HG02623 (cell line): Measurements from ENCODE around the gene PTTG1IP2.

Experiments used
- ATAC-seq: cut with Tn5 transposase; IDR thresholded peaks from one replicate; pipeline ENCODE4 v1.9.1; 2021; ENCODE audit warnings: moderate library complexity; ENCODE audit not compliant: unreplicated experiment

The PTTG1IP2 gene

DNA sequence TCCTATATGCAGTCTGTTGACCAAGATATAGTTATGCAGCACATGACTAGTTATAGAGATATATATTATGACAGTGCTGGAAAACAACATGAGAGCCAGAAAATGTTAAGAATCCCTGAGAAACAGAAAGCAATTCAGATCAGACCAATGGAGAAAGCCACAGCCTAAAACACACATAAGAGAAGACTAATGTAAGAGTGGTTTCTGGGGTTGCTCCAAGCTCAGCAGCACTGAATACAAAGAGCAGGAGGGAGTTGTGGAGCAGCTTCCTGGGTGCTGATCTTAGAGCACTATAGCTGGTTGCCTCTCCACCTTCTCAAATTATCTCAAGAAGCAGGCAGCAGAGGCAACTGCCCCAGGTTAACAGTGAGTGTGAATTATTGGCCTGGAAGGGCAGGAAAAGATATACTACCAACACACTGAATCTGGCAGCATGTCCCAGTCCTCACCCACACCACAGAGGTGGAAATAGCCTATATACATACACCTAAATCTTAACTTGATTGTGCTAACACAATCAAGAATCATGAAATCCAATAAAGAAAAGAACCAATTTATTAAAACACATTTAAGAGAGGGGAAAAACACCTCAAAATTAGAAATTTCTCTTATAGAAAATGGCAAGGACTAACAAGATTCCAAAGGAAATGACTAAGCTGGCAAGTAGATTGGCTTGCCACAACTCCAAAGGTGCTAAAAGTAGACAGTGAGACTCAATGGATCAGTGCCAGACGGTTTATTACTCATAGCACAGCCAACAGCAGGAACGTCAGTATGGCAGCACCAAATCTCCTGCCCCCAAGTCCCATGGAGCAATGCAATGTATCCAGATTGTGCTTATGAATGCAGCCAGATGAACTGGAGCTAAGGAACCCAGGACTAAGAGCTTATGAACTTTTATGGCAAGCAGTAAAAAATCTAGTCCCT is 5.1 kb downstream of the PTTG1IP2 start:
- no peak for ATAC-seq

DNA sequence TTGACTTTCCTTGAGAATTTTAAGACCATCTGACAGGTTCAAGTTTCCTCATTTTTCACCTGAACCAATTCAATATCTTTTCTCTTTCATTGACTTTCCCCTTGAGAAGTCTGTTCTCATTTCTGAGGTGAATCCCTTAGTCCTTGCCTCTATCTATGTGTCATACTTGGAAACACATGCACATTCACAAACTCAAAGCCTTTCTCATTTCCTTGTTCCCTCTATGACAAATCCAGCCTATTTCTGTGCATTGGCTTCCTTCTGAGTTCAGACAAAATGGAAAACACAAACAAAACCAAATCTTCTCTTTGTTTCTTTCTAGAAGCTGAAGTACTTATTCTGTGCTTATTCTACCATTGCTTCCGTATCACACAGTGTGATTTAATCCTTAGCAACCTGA is 13.8 kb downstream of the PTTG1IP2 start:
- ATAC-seq: no peak

DNA sequence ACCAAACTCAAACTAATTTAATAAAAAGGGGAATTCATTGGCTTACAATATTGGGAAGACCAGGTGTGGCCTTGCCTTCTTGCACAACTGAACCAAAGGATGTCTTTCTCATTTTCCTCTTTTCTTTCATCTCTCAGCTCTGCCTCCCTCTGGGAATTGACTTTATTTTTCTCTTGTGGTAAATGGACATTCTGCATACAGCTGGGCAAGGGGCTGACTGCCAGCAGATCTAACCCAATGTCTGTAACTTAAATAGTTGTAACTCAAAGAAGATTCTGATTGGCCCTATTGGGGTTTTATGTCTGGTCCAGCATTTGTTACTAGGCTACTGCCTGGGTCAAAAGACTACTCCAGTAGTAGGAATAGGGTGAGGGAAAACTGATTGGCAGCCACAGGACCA is 15.3 kb downstream of the PTTG1IP2 start:
- no peak for ATAC-seq

DNA sequence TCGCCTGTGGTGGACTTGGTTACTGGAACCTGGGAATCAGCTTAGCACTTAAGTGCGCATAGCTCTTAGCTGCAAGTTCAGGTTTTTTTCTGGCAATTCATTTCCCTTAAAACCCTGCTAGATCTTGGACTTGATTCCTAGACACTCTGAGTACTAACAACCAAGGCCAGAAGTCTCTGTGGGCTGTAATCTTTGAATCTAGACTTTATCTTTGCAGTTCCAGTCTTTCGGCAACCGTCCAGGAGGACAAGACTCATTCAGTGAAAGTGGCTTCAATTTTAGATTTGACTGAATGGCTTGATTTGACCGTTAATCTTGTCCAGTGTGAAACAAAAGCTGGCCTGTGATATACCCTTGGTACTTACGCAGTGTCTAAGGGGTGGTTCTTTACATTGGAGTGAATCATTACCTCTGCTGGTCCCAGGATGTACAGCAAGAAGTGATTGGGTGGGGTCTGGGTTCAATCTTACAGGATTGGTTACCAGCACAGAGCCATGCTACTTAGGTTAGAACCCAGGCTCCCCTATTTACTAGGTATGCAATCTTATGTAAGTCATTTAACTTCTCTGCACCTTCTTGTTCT is 16.4 kb downstream of the PTTG1IP2 start:
- ATAC-seq: no peak

GRCh38 chr7:90487808-90488207 is 18.4 kb downstream of the PTTG1IP2 start:
- no peak for ATAC-seq

GRCh38 chr7:90488220-90488619 is 18.8 kb downstream of the PTTG1IP2 start:
- ATAC-seq: no peak

- no peak for ATAC-seq
Measured at GRCh38 chr7:90492250-90492649, 22.8 kb downstream of the PTTG1IP2 start.

DNA sequence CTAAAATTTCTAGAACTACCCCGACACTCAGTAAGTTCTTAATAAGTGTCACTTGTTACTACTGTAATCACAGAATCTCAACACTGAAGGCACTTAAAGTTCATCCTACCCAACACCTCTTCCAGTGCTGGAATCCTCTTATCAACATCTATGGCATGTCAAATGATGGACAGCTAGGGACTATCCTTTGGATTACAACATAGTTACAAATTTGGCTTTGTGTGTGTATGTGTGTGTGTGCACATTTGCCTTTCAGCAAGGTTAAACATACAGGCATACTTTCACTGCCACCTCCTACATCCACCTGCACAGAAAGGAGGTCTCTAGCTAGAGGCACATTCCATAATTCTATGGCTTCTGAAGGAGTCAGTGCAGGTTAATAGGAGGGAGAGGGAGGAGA is 25.8 kb downstream of the PTTG1IP2 start:
- no peak for ATAC-seq

GRCh38 chr7:90502539-90502938 is 33.1 kb downstream of the PTTG1IP2 start:
- ATAC-seq: no peak

DNA sequence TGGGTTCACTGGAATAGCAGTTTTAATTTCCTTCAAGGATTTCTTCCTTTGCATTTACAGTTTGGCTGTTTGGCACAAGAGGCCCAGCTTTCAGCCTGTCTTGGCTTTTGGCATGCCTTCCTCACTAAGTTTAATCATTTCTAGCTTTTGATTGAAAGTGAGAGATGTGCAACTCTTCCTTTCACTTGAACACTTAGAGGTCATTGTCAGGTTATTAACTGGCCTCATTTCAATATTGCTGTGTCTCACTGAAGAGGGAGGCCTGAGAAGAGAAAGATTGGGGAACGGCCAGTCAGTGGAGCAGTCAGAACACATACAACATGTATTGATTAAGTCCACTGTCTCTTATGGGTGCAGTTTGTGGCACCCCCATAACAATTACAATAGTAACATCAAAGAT is 33.9 kb downstream of the PTTG1IP2 start:
- ATAC-seq: no peak

DNA sequence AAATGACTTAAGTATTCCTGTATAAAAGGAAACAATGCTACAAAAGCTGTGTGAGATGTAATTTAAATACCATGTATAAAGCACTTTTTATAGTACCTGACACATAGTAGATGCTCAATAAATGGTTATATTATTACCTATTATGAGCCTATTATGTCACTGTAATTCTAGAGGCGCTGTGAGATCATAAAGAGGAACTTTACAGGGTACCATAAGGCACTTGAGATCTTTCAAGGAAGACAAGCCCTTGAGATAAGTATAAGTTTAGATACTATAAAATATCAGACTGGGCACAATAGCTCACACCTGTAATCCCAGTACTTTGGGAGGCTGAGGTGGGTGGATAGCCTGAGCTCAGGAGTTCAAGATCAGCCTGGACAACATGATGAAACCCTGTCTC is 38.3 kb downstream of the PTTG1IP2 start:
- no peak for ATAC-seq

- ATAC-seq: no peak
Measured at GRCh38 chr7:90511776-90512175, 42.3 kb downstream of the PTTG1IP2 start.

DNA sequence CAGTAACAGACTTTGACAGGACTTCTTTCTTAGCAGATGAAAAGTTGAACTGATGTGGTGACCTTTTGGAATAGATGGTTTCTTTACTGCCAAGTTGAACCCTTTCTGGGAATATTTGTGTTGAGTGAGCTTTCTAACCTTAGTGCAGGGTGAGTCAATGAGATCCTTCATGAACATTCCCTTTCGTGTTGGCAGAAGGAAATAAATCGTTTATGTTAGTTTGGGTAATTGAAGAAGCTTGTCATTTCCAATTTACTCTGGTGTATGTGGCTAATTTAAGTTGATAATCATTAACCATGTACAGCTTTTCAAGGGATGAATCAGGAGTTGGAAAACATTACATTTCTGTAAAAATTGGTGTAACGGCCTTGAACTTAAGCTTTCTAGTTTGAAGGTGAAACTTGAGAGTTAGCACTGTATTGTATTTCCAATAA is 43.4 kb downstream of the PTTG1IP2 start:
- no peak for ATAC-seq

DNA sequence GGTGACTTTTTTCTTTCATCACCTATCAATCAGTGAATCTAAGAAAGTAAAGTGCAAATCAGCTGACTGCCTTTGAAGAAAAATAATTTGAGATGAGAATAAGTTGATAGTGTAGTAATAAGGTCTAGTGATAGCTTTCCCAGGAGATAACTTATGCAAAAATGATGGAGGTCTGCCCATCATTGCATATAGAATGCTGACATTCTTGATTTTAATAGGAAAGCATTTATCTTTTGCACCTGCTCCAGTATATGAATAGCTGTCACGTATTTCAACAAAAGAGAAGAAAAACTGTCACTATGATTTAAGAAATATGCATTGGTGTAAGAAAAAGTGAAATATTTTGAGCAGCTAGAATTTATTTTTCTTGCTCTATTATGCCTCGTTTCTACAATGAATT is 46.8 kb downstream of the PTTG1IP2 start:
- no peak for ATAC-seq

- ATAC-seq: no peak
Measured at GRCh38 chr7:90518630-90519029, 49.2 kb downstream of the PTTG1IP2 start.

DNA sequence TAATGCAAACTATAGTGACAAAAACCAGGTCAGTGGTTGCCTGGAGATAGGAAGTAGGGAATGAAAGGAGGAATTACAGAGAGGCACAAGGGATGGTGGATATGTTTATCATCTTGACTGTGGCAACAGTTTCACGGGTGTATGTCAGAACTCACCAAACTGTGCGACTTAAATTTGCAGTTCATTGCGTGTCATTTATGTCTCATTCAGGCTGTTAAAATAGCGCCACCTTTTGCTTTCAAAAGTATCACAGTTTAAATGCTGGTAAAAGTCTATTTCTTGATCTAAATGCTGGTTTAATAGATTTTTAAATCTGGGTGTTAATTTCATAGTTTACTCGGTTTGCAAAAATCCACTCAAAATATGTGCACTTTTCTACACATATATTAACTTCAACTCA is 51.0 kb downstream of the PTTG1IP2 start:
- ATAC-seq: no peak

DNA sequence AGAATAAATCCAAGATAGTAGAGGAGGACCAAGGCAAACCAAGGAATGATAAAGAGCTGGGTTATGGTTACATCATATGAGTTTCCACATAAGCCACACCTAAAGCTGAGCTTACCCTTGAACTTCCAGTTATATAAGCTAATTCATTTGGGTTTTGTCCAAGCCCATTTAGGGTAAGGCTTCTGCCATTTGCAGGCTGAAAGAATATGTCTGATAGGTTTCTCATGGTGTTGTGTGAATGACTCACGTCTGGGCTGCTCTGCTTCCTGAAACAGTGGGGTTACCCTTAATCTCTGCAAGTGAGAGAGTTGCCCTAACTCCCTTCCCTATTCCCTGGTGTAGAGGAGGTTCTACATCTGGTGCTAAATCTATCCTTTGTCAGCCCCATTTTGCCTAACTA is 60.8 kb downstream of the PTTG1IP2 start:
- ATAC-seq: no peak

DNA sequence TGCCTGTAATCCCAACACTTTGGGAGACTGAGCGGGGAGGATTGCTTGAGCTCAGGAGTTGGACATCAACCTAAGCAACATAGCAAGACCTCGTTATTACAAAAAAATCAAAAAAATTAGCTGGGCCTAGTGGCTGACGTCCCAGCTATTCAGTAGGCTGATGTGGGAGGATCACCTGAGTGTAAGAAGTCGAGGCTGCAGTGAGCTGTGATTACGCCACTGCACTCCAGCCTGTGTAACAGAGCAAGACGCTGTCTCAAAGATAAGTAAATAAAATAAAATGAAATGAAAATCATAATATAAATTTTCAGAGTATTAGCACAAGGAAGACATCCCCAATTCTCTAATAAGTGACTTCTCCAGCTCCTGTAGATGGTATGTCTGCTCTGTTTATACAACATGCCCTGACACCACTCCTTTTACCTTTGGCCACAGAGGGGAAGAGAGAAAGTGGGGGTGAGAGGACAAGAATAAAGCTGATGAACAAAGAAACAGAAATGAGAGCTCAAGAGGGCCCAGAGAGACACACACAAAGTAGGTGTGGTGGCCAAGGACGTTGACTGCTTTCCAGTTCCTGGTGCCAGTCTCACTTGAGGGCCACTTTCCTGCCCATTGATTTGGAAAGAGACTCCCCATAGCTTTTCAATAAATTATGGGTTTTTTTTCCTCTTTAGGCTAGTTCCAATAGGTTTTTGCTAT is 62.9 kb downstream of the PTTG1IP2 start:
- peak; percentile 41 for ATAC-seq

DNA sequence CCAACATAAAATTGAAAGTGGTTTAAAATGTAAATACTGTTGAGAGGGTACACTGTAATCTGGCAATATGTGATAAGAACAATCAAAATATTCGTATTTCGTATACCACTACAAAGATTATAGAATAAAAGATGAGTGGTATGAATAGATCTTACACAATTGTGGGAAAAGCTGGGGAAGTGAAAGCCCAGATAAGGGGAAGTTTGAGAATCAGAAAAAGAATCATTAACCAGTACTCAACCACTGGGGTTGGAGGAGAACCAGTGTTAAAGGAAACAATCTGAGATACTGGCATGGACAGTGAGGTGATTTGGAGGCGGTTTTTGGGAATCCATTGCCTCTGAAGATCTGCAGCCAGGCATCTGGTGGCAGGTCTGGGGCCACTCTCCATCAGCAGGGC is 67.0 kb downstream of the PTTG1IP2 start:
- ATAC-seq: peak; percentile 66

DNA sequence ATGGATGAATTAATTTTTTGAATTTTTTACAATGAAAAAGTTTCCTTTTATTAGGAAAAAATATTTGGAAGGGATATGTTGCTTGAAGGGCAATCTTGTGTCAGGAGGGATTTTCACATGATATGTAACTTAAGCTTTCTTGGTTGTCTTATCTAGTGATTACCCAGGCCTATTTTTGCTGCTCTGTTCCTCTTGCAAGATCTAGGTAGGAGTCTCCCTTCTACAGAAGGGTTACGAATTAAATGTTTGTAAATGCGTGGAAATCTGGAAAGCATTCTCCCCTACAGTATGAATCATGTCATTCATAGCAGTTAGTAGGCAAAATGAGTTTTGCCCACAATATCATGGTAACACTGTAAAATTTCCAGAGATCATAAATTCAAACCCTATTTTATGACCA is 69.0 kb downstream of the PTTG1IP2 start:
- ATAC-seq: no peak

DNA sequence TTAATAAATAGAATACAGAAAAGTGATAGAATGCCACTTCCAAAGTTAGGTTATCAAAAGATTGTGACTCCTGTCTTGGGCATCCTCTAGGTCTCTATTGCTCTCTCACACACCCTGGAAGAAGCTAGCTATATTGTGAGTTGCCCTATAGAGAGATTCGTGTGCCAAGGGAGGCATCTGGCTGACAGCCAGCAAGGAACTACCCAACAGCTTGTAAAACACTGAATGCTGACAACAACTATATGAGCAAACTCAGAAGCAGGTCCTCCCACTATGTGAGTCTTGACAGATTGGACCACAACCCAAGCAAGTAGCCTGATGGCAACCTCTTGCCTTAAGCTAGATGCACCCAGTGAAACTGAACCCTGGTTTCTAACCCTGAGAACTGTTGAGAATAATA is 71.0 kb downstream of the PTTG1IP2 start:
- ATAC-seq: no peak

- ATAC-seq: no peak
Measured at GRCh38 chr7:90551036-90551435, 81.6 kb downstream of the PTTG1IP2 start.
